PC-3 (cell line): Measurements from ENCODE around the gene NDOR1. TPM values are rescaled to one million over a fixed set of nuclear protein-coding genes. Genes with fewer than 3 reads are reported as not detected.

Experiments used
- ATAC-seq: fragments of 200-7000 bp; cut with Tn5 transposase; 2 replicates; pipeline ENCODE4 v1.9.1; 2020; ENCODE audit warnings: mild to moderate bottlenecking, moderate library complexity
- BruUV-seq: library from RNA; stranded (reverse); fragments of 400-500 nt; replicated peaks from 2 replicates; lab custom pipeline; 2021; lab: Mats Ljungman, UMichigan
- CTCF ChIA-PET: fragments of 300-600 bp; sonication (Branson Sonifier 250); formaldehyde crosslinking; loops from one replicate; lab custom pipeline; 2022; ENCODE audit warnings: antibody characterized with exemption; lab: Charles Lee
- POLR2A ChIA-PET: fragments of 300-600 bp; sonication (Branson Sonifier 250); formaldehyde crosslinking; loops from one replicate; lab custom pipeline; 2022; ENCODE audit warnings: antibody characterized with exemption; ENCODE audit not compliant: unreplicated experiment; lab: Charles Lee
- DNase-seq: peaks from one replicate; pipeline ENCODE4 v3.0.0-alpha.2; 2015
- H2AFZ ChIP-seq: fragments of 300-600 bp; sonication (generic); 2 replicates; pipeline ENCODE4 v1.6.0; 2016; ENCODE audit warnings: antibody characterized with exemption, low read length
- H3F3A ChIP-seq: fragments of 300-600 bp; sonication (generic); one replicate; pipeline ENCODE4 v1.6.0; 2017; ENCODE audit warnings: antibody characterized with exemption, low read length, control low read depth, mild to moderate bottlenecking; ENCODE audit not compliant: unreplicated experiment
- H3K27ac ChIP-seq: fragments of 300-600 bp; sonication (generic); 2 replicates; pipeline ENCODE4 v1.5.1; 2016; ENCODE audit warnings: mild to moderate bottlenecking, low read length
- H3K27me3 ChIP-seq: fragments of 300-600 bp; sonication (generic); 2 replicates; pipeline ENCODE4 v1.6.1; 2016; ENCODE audit warnings: low read length, mixed read lengths
- H3K36me3 ChIP-seq: fragments of 300-600 bp; sonication (generic); 2 replicates; pipeline ENCODE4 v1.6.1; 2016; ENCODE audit warnings: low read depth, mixed run types, low read length, mixed read lengths
- H3K4me1 ChIP-seq: fragments of 300-600 bp; sonication (generic); 2 replicates; pipeline ENCODE4 v1.5.1; 2016; ENCODE audit warnings: low read length; ENCODE audit not compliant: insufficient read depth
- H3K4me2 ChIP-seq: fragments of 300-600 bp; sonication (generic); 2 replicates; pipeline ENCODE4 v1.6.0; 2016; ENCODE audit warnings: low read length
- H3K4me3 ChIP-seq: fragments of 300-600 bp; sonication (generic); 2 replicates; pipeline ENCODE4 v1.5.1; 2016; ENCODE audit warnings: mild to moderate bottlenecking, low read length, mixed read lengths
- H3K79me2 ChIP-seq: fragments of 300-600 bp; sonication (generic); 2 replicates; pipeline ENCODE4 v1.6.1; 2017; ENCODE audit warnings: low read length, mixed read lengths
- H3K9ac ChIP-seq: fragments of 300-600 bp; sonication (generic); 2 replicates; pipeline ENCODE4 v1.6.0; 2016; ENCODE audit warnings: mild to moderate bottlenecking, low read length
- H3K9me2 ChIP-seq: fragments of 300-600 bp; sonication (generic); replicated peaks from 2 replicates; pipeline ENCODE4 v1.6.1; 2016; ENCODE audit warnings: mixed run types, low read length, mixed read lengths
- H3K9me3 ChIP-seq: fragments of 300-600 bp; sonication (generic); 2 replicates; pipeline ENCODE4 v1.6.1; 2016; ENCODE audit warnings: low read length, mixed read lengths
- H4K20me1 ChIP-seq: fragments of 300-600 bp; sonication (generic); 2 replicates; pipeline ENCODE4 v1.6.1; 2016; ENCODE audit warnings: low read length, mixed read lengths
- EZH2 ChIP-seq: fragments of 300-600 bp; sonication (generic); IDR thresholded peaks from one replicate; pipeline ENCODE4 v1.6.1; 2017; ENCODE audit warnings: antibody characterized with exemption, mild to moderate bottlenecking, low read length; ENCODE audit not compliant: unreplicated experiment
- EZH2phosphoT487 ChIP-seq: fragments of 300-600 bp; sonication (generic); IDR thresholded peaks from 2 replicates; pipeline ENCODE4 v1.6.1; 2018; ENCODE audit warnings: mild to moderate bottlenecking, antibody characterized with exemption, low read length, borderline replicate concordance
- intact Hi-C: fragments of 100-400 bp; cut with micrococcal nuclease; formaldehyde crosslinking; loops from 2 replicates; pipeline ENCODE4 v1.9.0; 2023
- total RNA-seq: library from RNA; depleted of rRNA; stranded (reverse); fragments of >200 nt; gene quantifications from 2 replicates; pipeline ENCODE4 v1.2.3, GENCODE V29; 2014
- TF ChIP-seq, protein P1 (sequence below): fragments of 300-600 bp; sonication (generic); conservative IDR thresholded peaks from 2 replicates; pipeline ENCODE4 v1.5.1; 2017; ENCODE audit warnings: antibody characterized with exemption, low read depth, mild to moderate bottlenecking, low read length

NDOR1 gene
- total RNA-seq, 1 experiment from 2014 or later, result 25.7 TPM

DNA sequence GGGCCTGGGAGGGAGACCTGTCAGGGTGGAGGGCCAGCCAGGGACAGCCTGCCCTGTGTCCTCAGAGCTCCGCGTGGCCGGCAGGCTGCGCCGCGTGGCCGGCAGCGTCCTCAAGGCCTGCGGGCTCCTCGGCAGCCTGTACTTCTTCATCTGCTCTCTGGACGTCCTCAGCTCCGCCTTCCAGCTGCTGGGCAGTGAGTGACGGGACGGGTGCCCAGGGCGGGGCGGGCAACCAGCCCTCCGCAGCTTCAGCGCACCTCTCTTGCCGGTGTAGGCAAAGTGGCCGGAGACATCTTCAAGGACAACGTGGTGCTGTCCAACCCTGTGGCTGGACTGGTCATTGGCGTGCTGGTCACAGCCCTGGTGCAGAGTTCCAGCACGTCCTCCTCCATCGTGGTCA, 27.0 kb downstream of the NDOR1 start:
- H3K9ac ChIP-seq, result no peak overlapping the region
- H3K27ac ChIP-seq, result no peak overlapping the region
- H3K4me2 ChIP-seq, result no peak overlapping the region
- no peaks in the 10 kb centered on the region for H3K9me3 ChIP-seq
- intact Hi-C loops, result no loop called here
- ATAC-seq (no peak), DNase-seq (no peak)
- H3F3A ChIP-seq, result no peaks in the 10 kb centered on the region
- no peaks in the 10 kb centered on the region for H3K36me3 ChIP-seq
- BruUV-seq, result no TSS peak
- peaks cover 12% of the 10 kb centered on the region; the same call in 1 of the 2 replicates for H3K4me1 ChIP-seq
- H3K4me3 ChIP-seq, result no peak overlapping the region
- POLR2A ChIA-PET, result no interaction called here
- no peak for TF ChIP-seq EZH2
- no peak for TF ChIP-seq EZH2phosphoT487
- TF ChIP-seq, protein P1, sequence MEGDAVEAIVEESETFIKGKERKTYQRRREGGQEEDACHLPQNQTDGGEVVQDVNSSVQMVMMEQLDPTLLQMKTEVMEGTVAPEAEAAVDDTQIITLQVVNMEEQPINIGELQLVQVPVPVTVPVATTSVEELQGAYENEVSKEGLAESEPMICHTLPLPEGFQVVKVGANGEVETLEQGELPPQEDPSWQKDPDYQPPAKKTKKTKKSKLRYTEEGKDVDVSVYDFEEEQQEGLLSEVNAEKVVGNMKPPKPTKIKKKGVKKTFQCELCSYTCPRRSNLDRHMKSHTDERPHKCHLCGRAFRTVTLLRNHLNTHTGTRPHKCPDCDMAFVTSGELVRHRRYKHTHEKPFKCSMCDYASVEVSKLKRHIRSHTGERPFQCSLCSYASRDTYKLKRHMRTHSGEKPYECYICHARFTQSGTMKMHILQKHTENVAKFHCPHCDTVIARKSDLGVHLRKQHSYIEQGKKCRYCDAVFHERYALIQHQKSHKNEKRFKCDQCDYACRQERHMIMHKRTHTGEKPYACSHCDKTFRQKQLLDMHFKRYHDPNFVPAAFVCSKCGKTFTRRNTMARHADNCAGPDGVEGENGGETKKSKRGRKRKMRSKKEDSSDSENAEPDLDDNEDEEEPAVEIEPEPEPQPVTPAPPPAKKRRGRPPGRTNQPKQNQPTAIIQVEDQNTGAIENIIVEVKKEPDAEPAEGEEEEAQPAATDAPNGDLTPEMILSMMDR, result no peak
- H3K27me3 ChIP-seq, result no peaks in the 10 kb centered on the region
- H3K79me2 ChIP-seq, result 0 out of 2 replicates have a peak, but pooled peaks cover under 1% of the 10 kb centered on the region
- H2AFZ ChIP-seq, result no peak overlapping the region
- H3K9me2 ChIP-seq, result no peaks in the 10 kb centered on the region
- CTCF ChIA-PET, result no interaction called here
- no peaks in the 10 kb centered on the region for H4K20me1 ChIP-seq

DNA sequence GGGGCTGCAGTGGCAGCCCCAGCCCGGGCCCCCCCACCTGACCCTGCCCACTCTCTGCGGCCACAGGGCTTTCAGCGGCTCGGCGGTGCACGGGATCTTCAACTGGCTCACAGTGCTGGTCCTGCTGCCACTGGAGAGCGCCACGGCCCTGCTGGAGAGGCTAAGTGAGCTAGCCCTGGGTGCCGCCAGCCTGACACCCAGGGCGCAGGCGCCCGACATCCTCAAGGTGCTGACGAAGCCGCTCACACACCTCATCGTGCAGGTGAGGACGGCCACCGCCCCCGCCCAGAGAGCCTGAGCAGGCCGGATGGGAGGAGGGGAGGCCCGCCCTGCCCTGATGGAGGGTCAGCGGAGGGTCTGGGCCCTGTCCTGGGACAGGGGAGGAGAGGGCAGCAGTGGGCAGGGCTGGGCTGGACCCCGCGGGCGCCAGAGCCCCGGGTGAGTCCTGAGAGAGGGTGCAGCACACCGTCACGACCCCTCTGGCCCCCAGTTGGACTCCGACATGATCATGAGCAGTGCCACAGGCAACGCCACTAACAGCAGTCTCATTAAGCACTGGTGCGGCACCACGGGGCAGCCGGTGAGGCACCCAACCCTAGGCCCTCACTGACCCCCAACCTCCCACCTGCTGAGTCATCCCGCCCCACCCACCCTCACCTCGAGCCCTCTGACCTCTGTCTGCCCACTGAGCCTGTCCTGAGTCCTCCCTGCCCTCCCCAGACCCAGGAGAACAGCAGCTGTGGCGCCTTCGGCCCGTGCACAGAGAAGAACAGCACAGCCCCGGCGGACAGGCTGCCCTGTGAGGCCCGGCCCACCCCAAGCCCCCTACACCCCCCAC, 27.9 kb downstream of the NDOR1 start:
- ATAC-seq, result no peak
- POLR2A ChIA-PET, result no interaction called here
- Histone ChIP-seq H3K4me3 (no peak overlapping the region), H3K27me3 (no peaks in the 10 kb centered on the region), H4K20me1 (no peaks in the 10 kb centered on the region), H3K79me2 (peaks cover 7% of the 10 kb centered on the region; the same call in 1 of the 2 replicates), H3K9me3 (no peaks in the 10 kb centered on the region), H3K27ac (no peak overlapping the region), H3F3A (no peaks in the 10 kb centered on the region), H2AFZ (no peak overlapping the region), H3K9ac (no peak overlapping the region), H3K4me2 (no peak overlapping the region), H3K9me2 (no peaks in the 10 kb centered on the region), H3K4me1 (peaks cover 16% of the 10 kb centered on the region), H3K36me3 (no peaks in the 10 kb centered on the region)
- intact Hi-C loops, result no loop called here
- no peak for DNase-seq
- BruUV-seq, result no TSS peak
- CTCF ChIA-PET, result interaction anchor here (1.2 kb wide), 1 partner anchor 9 kb away, joined by 3 read pairs; no protein-coding TSS in a partner anchor
- no peak for TF ChIP-seq EZH2
- TF ChIP-seq EZH2phosphoT487, result no peak

DNA sequence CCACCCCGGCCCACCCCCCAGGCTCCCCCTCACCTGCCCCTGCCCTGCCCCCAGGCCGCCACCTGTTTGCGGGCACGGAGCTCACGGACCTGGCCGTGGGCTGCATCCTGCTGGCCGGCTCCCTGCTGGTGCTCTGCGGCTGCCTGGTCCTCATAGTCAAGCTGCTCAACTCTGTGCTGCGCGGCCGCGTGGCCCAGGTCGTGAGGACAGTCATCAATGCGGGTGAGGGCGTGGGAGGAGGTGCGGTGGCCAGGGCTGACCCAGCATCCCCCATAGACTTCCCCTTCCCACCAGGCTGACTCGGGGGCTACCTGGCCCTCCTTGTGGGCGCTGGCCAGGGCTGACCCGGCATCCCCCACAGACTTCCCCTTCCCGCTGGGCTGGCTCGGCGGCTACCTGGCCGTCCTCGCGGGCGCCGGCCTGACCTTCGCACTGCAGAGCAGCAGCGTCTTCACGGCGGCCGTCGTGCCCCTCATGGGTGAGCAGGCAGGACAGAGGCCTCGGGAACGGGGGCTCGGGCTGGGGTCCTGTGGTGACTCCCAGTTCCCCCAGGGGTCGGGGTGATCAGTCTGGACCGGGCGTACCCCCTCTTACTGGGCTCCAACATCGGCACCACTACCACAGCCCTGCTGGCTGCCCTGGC, 28.7 kb downstream of the NDOR1 start:
- no peak overlapping the region for H3K4me2 ChIP-seq
- H3K9me2 ChIP-seq, result no peaks in the 10 kb centered on the region
- no peak overlapping the region for H3K4me3 ChIP-seq
- no peaks in the 10 kb centered on the region for H3K9me3 ChIP-seq
- no peaks in the 10 kb centered on the region for H3F3A ChIP-seq
- H3K9ac ChIP-seq, result no peak overlapping the region
- TF ChIP-seq EZH2phosphoT487 (no peak), EZH2 (no peak)
- TF ChIP-seq, protein P1, result no peak
- H2AFZ ChIP-seq, result no peak overlapping the region
- intact Hi-C loops, result no loop called here
- DNase-seq, result no peak
- H3K79me2 ChIP-seq, result peaks cover 15% of the 10 kb centered on the region
- H4K20me1 ChIP-seq, result no peaks in the 10 kb centered on the region
- BruUV-seq, result no TSS peak
- no peaks in the 10 kb centered on the region for H3K27me3 ChIP-seq
- ChIA-PET CTCF (interaction anchor here (1.2 kb wide), 1 partner anchor 10 kb away, joined by 3 read pairs; no protein-coding TSS in a partner anchor), POLR2A (no interaction called here)
- H3K27ac ChIP-seq, result no peak overlapping the region
- no peaks in the 10 kb centered on the region for H3K36me3 ChIP-seq
- peaks cover 22% of the 10 kb centered on the region for H3K4me1 ChIP-seq
- no peak for ATAC-seq
